ENCODE measurements around the gene ARRDC3.
A peak's percentile ranks its signal among the peaks of the same experiment; 100 is the strongest.

- TF ChIP-seq FOXK2 (IDR thresholded peaks at IDR 0.05) (no peak), MAX (IDR thresholded peaks at IDR 0.05; ENCODE audit: low read depth, low read length) (peak; percentile 43; the same call in 1 of the 2 replicates), POLR2AphosphoS2 (IDR thresholded peaks at IDR 0.05; ENCODE audit: low read depth, low read length) (peak; percentile 92), E4F1 (IDR thresholded peaks at IDR 0.05; ENCODE audit: borderline replicate concordance, partially characterized antibody) (no peak)
These were observed at the start of gene ARRDC3 for GRCh38 chr5:91383027-91383955.
